HG03066 (cell line): ENCODE data around the gene CCDC88A.
"Not testable (repeated sequence)": the region's sequence is repeated elsewhere in the genome, so short reads cannot be mapped to it uniquely, and the experiment has no call there.

Experiments
- ATAC-seq: cut with Tn5 transposase; IDR thresholded peaks from one replicate; pipeline ENCODE4 v1.9.1; 2021; ENCODE audit warnings: low read depth; ENCODE audit not compliant: unreplicated experiment

CCDC88A gene

DNA sequence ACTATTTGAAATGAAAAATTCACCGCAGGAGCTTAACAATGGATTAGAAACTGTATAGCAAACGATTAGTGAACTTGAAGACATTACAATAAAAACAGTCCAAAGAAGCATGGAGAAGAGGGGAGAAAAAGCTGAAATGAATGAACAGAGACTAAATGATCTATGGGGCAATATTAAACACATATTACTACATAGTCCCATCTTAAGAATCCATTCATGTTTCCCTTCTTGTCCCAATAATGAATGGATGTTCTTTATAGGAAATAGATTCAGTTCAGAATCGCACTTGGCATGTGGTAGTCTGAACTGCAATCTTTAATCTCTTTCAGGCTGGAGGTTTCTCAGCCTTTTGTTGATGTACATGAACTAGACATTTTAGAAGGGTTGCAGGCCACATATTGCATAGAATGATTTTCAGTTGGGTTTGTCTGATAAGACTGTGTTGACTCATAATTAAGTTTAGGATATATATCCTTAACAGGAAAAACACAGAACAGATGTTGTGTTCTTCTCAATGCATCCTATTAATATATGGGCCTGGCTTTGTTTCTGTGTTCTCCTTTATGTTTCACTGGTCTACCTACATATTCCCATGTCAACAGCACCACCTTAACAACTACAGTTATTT lies 27.9 kb downstream of the CCDC88A start:
- no peak for ATAC-seq

DNA sequence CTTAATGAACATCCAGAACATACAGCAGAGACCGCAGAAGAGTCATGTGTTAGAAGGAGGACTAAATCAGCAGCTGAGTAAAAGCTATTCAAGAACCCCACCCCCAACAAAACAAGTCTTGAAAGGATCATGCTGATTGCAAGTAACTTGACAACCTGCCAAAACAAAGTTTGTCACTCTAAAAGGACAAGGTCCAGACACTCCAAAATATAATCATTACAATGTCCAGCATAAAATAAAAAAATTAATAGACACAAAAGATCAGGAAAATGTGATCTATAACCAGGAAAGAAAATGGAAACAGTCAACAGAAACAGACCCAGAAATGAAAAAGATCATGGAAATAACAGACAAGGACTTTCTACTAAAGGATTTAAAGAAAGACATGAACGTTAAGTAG lies 28.5 kb downstream of the CCDC88A start:
- ATAC-seq = no peak

DNA sequence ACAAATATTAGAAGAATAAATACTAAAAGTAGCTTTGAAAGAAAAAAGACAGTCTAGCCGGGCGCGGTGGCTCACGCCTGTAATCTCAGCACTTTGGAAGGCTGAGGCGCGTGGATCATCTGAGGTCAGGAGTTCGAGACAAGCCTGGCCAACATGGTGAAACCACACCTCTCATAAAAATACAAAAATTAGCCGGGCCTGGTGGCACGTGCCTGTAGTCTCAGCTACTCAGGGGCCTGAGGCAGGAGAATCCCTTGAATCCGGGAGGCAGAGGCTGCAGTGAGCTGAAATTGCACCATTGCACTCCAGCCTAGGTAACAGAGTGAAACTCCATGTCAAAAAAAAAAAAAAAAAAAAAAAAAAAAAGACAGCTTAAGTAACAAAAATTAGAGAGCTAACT lies 34.1 kb downstream of the CCDC88A start:
- not testable (repeated sequence) for ATAC-seq

DNA sequence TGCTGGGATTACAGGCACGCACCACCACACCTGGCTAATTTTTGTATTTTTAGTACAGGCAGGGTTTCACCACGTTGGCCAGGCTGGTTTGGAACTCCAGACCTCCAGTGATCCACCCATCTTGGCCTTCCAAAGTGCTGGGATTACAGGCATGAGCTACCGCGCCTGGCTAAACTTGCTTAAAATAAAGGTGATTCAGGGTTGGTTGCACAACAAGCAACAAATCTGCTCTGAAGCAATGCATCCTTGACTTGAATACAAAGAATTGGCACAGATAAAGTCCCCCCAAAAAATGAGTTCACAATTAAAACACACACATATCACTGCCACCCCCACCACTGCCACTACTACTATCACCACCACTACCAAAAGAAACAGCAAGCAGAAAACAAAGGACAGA lies 34.9 kb downstream of the CCDC88A start:
- ATAC-seq = no peak

DNA sequence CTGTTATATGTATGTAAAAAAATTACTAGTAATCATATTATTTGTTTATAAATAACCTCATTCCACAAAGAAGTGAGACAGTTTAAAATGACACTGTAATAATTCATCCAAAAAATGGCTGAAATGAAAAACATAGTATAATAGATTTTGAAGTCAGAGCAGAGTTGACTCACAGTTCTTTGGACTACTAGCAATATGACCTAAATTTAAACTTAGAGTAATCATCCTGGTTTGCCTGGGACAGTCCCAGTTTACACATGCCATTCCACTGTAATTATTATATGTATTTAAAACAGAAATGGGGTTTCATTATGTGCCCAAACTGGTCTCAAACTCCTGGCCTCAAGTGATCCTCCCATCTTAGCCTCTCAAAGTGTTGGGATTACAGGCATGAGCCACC lies 48.3 kb downstream of the CCDC88A start:
- no peak for ATAC-seq

DNA sequence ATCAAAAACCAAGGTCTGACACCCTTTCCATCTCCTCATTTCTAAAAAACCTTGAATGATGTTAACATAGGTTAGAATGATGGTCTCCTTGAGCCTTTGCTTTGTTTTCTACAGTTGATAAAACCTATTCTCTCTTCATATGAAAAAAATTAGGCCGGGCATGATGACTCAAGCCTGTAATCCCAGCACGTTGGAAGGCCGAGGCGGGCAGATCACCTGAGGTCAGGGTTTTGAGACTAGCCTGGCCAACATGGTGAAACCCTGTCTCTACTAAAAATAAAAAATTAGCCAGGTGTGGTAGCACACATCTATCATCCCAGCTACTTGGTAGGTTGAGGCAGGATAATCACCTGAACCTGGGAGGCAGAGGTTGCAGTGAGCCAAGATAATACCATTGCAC lies 49.4 kb downstream of the CCDC88A start:
- ATAC-seq = no peak

DNA sequence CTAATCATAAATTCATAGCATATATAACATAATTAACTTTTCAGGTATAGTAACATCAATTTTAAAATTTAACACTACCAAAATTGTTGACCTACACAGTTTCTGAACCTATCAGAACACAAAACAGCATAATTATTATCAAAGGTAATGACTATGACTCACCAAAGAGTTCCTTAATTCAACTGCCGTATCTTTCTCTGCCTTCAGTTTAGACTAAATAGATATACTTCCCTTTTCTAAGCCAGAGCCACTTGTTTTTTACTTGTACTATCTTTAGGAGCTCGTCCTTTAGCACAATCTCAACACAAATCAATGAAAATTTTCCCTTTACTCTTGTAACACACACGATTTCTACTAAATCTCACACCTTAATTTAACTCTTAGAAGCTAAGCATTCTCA lies 54.4 kb downstream of the CCDC88A start:
- ATAC-seq = no peak

DNA sequence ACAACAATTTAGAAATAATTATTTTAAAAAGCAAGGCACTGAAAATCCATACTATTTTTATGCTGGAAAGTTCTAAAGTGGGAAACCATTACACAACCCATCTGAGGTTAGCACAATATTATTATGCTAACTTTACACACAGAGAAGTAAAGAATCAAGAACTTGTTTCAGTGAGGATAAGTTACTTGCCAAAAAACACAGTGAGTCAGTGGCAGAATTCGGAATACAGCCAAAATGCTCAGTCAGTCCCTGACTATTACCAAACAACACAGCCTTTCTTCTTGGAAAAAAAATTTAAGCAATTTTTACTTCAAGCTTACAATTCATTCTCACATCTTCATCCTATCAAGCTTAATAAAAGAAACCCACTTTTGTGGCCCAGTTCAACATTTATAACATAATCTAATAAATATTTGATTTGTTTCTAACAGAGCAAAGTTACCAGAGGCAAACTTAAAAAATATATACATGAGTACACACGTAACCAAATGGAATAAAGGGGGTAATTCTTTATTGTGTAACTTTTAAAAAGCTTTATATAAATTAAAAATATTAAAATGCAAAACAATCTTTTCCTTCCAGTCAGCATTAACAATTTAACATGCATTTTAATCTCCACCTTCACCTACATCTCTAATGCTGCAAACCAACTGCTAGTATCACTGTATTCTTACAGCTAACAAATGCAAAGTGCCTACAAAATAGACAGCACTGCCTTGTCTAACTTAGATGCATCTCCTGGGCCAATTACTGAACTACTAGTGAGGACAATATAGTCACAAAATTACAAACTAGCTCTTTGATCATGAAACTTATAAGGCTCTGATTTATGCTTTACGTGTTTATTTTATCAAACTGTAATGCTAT lies 55.2 kb downstream of the CCDC88A start:
- no peak for ATAC-seq

DNA sequence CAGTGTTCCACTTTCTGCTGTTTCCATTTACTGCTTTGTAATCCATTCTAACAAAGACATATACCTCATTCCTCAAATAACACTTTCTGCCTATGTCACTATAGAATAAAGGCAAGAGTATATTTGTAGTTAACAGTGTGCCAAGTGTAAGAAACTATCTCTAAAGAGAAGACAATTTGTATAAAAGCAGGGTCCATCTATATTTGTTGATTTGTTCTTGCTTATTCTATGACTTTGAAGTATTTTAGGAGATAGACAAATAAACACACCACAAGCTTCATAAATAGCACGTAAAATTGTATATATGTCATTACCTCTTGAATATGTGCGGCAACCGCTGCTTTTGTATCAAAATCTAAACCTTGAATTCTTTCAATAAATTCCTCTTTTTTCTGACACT lies 56.0 kb downstream of the CCDC88A start:
- no peak for ATAC-seq

DNA sequence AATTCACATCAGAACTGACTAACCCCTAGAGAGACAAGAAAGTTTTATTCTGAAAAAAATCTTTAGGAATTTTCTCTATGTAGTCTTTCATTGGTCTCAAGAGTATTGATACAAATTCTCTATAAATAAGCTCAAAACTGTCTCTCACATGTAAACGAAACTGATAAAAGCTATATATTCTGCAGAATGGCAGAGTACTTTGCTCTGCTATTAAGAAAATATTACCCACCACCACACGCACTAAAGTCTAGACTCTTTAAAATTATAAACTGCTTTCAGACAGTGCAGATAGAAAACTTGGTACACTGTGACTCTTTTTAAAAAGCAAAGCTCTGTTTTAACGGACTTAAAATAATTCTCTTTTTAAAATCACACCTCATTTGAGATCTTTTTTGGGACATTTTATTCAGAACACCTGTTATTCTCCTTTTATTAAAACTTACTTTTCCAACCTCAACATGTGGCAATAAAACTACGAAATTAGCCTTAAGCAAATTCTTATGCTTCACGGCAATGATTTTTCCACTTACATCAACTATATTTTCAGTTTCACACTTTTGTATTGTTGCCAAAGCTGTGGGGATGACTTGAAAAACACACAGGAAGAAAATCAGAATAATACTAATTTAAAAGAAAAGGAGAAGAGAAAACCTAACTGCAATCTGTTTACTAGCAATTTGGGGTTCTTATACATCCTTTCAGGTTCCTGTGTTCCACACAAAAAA lies 58.0 kb downstream of the CCDC88A start:
- peak; percentile 68 for ATAC-seq

DNA sequence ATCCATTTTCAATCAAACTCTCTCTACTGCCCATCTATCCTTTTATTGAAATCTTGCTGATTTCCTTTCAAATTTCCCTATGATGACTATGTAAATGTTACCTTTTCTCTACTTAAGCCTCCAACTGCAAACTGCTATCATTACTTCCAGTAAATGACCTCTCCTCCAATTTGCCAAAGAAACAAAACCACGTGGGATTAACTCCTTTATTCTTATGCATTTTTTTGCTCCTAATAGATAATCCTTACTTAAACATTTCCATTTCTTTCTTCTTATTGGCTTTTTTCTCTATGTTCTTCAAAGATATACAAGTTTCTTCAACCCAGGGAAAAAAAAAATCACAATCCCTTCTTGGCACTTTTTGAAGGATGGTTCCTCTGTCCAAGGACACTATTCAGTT lies 61.2 kb downstream of the CCDC88A start:
- ATAC-seq = no peak

DNA sequence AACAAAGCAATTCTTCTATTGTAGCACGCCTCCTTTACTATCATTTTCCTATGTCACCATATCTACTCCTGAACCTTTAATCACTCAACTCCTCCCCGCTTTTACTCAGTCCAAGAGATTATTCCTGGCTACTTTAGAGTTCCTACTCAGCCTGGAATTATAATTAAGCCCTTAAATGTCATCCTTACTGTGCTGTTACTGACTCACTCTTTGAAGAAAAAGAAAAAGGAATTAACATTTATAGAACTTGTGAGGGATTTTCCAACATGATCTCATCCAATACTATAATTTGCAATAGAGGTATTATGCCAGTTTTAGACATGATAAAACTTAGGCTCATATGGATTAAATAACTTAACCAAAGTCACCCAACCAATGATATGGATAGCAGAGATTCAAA lies 61.7 kb downstream of the CCDC88A start:
- ATAC-seq = no peak

DNA sequence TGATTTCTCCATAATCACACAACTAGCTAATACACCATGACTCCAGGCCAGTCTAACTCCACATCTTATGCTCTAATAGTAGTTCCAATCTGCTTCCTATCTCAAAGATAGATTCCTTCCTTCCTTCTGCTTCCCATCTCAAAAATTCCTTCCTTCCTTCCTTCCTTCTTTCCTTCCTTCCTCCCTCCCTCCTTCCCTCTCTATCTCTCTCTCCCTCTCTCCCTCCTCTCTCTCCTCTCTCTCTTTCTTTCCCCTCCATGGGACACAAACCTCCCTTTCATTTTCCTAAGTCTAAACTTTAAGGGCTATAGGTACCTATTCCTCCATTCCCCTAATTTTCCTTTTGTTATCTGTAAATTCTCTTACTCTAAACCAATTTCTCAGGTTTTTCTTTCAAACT lies 62.5 kb downstream of the CCDC88A start:
- ATAC-seq = no peak

DNA sequence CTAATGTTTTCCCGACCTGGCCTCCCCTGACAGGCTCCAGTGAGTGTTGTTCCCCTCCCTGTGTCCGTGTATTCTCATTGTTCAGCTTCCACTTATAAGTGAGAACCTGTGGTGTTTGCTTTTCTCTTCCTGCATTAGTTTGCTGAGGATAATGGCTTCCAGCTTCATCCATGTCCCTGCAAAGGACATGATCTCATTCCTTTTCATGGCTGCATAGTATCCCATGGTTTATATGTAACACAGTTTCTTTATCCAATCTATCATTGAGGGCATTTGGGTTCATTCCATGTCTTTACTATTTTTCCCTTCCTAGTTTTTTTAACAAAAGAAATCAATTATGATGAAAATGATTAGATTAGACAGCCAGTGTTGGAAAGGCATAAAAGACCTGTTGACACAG lies 63.5 kb downstream of the CCDC88A start:
- ATAC-seq = not testable (repeated sequence)

DNA sequence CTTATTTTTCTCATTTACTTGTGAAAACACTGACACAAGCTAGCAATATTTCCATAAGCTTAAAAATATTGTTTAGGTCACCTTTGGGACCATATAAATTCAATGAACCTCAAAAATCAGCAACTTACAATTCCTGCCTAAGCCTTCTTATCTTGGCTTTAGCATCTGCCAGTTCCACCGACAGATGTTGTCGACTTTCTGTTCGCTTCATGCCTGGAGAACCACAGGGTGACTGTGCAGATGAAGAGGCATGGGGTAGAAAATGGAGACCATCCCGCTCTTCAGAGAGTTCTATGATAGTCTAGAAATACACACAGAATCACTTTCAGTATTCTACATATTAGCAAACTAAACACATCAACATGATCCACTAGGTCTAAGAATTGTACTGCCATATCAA lies 64.2 kb downstream of the CCDC88A start:
- ATAC-seq = no peak

DNA sequence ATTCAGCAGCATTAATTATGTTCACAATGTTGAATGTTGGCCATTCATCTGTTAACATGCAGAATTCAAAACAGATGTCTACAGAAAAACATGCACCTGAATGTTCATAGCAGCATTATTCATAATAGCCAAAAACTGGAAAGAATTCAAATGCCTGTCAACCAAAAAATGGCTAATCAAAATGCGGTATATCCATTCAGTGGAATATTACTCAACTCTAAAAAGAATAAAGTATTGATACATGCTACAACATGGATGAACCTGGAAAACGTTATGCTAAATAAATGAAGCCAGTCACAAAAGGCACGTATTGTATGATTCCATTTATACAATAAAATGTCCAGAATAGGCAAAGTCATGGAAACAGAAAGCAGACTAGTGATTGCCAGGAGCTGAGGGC lies 68.0 kb downstream of the CCDC88A start:
- ATAC-seq = no peak

DNA sequence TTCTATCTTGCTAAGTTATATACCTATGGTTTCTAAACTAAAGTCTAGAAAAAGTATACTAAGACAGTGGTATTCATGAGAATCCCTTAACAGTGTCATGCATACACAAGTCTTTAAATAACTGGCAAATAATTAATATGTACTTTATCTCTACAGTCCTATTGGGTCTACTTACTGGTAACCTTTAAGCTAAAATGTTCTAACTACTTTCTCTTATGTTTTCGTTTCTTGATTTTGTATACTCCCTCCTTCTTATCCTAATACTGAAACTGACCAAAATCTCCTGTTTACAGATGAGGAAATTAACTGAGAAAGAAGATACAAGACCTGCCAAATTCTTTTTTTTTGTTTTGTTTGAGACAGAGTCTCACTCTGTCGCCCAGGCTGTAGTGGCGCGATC lies 74.6 kb downstream of the CCDC88A start:
- no peak for ATAC-seq

DNA sequence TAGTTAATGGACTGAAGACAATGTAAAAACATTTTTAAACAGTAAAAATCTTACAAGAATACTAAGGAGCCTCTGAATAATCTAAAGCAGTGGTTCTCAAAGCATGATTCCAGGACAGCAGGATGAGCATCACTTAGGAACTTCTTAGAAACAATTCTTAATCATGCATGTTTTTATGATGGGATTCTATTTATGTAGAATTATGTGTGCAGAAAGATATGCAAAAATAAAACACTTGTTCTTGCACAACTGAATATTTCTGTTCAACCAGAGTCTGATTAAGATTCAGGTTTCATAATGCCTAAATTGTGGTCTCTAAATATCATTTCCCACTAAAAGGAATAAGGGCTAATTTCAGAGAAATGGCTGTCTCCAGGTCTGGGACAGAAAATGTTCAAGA lies 81.4 kb downstream of the CCDC88A start:
- ATAC-seq = no peak

DNA sequence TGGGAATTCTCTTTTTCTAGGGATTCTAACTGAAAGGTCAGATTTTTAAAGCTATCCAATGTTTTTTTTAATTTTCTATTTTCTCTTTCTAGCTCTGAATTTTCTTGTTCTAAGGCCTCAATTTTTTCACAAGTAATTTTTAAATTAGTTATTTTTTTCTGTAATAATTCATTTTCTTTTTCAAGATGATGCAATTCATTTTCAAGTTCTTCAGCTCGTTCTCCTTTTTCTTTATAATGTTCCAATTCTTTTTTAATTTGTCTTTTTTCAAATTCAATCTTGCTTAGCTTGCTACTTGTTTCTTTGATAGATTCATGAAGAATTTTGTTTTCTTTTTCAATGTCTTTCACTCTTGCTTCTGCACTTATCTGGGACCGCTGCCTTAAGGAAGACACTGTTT lies 84.9 kb downstream of the CCDC88A start:
- ATAC-seq = no peak

DNA sequence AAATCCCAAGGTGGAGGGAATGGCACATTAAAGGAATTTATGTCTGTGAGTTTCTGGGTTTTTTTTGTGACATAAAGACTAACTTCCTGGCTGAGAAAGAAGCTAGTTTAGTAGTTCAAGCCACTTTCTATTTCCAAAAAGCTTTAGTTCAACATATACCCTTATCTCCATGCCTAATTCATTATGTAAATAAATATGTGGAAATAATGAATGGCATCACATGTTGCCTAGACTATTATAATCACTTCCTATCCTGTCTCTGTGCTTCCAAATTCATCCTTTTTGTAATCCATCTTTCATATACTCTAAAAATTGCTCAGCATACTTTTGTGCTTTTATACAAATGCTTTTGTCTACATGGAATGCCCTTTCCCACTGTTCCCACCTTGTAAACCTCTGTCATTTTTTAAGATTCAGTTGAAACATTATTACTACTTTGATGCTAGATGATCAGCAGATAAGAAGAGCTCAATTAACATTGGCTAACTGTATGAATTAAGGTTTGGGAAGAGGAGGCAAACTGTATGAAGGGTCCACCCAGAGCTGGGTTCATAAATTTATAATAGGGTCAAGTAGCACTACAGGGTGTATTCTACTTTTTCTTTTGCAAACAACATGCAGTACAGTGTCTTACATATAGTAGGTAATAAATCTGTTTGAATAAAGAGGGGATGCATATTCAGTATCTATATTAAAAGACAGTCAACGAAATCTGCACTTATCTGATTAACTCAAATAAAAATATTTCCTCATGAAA lies 88.9 kb downstream of the CCDC88A start:
- no peak for ATAC-seq
